ENCODE measurements around the gene CATSPERB.

The CATSPERB gene

DNA sequence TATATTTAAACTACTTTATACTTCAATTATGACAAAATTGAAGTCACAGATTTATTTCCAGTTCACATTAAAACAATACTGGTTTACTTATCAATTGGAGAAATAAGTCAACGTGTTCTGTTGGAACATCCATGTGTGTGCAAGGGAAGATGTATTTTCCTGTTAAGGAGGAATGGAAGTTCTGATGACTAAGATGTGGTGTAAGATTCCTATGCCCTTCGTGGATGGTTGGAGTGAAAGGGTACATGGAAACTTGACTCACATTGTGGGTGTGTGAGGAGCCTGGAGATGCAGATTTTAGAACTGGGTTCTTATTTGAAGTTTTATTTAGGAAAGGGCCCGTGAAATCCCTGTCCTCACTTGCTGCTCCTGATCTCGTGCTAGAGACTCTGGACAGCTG lies 95.3 kb downstream of the CATSPERB start:
- no peaks in the 10 kb centered on the region for H3K4me1 ChIP-seq (ENCODE audit: control insufficient read depth in 2 of 2, insufficient read depth in 1 of 2, low read depth in 1 of 2, low read length in 2 of 2)
- no peak overlapping the region for H3K4ac ChIP-seq (ENCODE audit: low read length)
- peaks cover 2% of the 10 kb centered on the region for H3K79me1 ChIP-seq (ENCODE audit: low read depth, low read length)
- H3K18ac ChIP-seq (ENCODE audit: low read length), result no peak overlapping the region
- H2BK12ac ChIP-seq (ENCODE audit: low read length), result no peak overlapping the region
- H2AK5ac ChIP-seq (ENCODE audit: low read depth, low read length), result no peak overlapping the region
- no peaks in the 10 kb centered on the region for H3K27me3 ChIP-seq (ENCODE audit: control insufficient read depth in 3 of 3, insufficient read depth in 3 of 3, low read depth in 1 of 3, low read length in 3 of 3)
- H3K4me3 ChIP-seq (ENCODE audit: low read length in 2 of 2), result no peak overlapping the region
- H3K9me3 ChIP-seq (replicated peaks in 1 of 2; ENCODE audit: control insufficient read depth in 2 of 2, insufficient read depth in 1 of 2, low read depth in 1 of 2, low read length in 2 of 2), result no peaks in the 10 kb centered on the region
- no peak overlapping the region for H4K8ac ChIP-seq (ENCODE audit: low read depth, low read length)
- H3K36me3 ChIP-seq (replicated peaks in 1 of 2; ENCODE audit: control insufficient read depth in 2 of 2, insufficient read depth in 2 of 2, low read length in 2 of 2), result no peaks in the 10 kb centered on the region
- H3K14ac ChIP-seq (ENCODE audit: low read length), result no peak overlapping the region
- no CpG with 5 or more reads among the region's 4 CpGs for WGBS, 2 donors (ENCODE audit: extremely low coverage in 2 of 2, insufficient read length in 2 of 2, insufficient replicate concordance in 1 of 2)
- no peak overlapping the region for H3K4me2 ChIP-seq (ENCODE audit: insufficient read depth, low read length, poor library complexity, severe bottlenecking)
- no peak overlapping the region for H2BK15ac ChIP-seq (ENCODE audit: low read length)
- H2BK5ac ChIP-seq (ENCODE audit: low read length), result no peak overlapping the region
- no peak overlapping the region for H3K9ac ChIP-seq (ENCODE audit: low read depth, low read length, poor library complexity)
- no peak overlapping the region for H3K27ac ChIP-seq (replicated peaks; ENCODE audit: low read length)
- DNase-seq (ENCODE audit: low spot score), result no peak
- no peak overlapping the region for H2AFZ ChIP-seq (ENCODE audit: low read length)
- H3K23ac ChIP-seq (ENCODE audit: low read depth, low read length, poor library complexity), result no peak overlapping the region
- H2BK120ac ChIP-seq (ENCODE audit: low read depth, low read length), result no peak overlapping the region
- H4K91ac ChIP-seq (ENCODE audit: low read depth, low read length, poor library complexity), result no peak overlapping the region

DNA sequence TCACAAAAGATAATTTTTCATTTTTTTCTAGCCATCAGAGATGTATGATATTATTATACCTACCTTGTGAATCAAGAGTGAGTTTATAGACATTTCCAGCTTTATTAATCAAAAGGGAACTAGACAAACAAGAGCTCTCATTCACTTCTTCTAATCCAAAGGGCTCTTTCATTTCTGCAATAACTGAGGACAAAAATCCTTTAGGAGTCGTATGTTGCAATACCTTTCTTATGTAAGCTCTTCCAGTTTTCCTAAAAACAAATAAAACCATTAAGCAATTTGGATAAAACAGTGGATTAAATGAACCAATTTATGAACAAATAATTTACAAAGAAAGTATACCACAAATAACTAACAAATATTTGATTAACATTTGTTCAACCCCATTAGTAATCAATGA lies 107.1 kb downstream of the CATSPERB start:
- no CpG with 5 or more reads among the region's 1 CpG for WGBS, 2 donors (ENCODE audit: extremely low coverage in 2 of 2, insufficient read length in 2 of 2, insufficient replicate concordance in 1 of 2)
- H3K36me3 ChIP-seq (replicated peaks in 1 of 2; ENCODE audit: control insufficient read depth in 2 of 2, insufficient read depth in 2 of 2, low read length in 2 of 2), result no peaks in the 10 kb centered on the region

DNA sequence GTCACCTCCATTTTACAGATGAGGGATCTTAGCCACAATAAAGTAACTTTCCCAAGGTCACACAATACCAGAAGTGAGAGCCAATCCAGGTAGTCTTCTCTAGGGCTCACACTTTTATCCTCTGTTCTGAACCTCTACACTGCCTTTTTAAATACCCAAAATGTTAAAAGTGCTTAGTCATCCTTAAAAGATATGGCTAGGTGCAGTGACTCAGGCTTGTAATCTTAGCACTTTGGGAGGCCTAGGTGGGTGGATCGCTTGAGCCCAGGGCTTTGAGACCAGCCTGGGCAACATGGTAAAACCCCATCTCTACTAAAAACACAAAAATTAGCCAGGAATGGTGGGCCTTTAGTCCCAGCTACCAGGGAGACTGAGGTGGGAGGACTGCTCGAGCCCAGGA lies 117.7 kb downstream of the CATSPERB start:
- H2AK5ac ChIP-seq (ENCODE audit: low read depth, low read length), result no peak overlapping the region
- H3K4me2 ChIP-seq (ENCODE audit: insufficient read depth, low read length, poor library complexity, severe bottlenecking), result no peak overlapping the region
- no peak overlapping the region for H3K14ac ChIP-seq (ENCODE audit: low read length)
- no peak overlapping the region for H3K23ac ChIP-seq (ENCODE audit: low read depth, low read length, poor library complexity)
- H3K9me3 ChIP-seq (replicated peaks in 1 of 2; ENCODE audit: control insufficient read depth in 2 of 2, insufficient read depth in 1 of 2, low read depth in 1 of 2, low read length in 2 of 2), result no peaks in the 10 kb centered on the region
- no peaks in the 10 kb centered on the region for H3K4me1 ChIP-seq (ENCODE audit: control insufficient read depth in 2 of 2, insufficient read depth in 1 of 2, low read depth in 1 of 2, low read length in 2 of 2)
- peaks cover 0 to 3% (median 0%) of the 10 kb centered on the region in 3 experiments for H3K27me3 ChIP-seq (ENCODE audit: control insufficient read depth in 3 of 3, insufficient read depth in 3 of 3, low read depth in 1 of 3, low read length in 3 of 3)
- H3K4ac ChIP-seq (ENCODE audit: low read length), result no peak overlapping the region
- no peak overlapping the region for H3K9ac ChIP-seq (ENCODE audit: low read depth, low read length, poor library complexity)
- no peak overlapping the region for H2BK120ac ChIP-seq (ENCODE audit: low read depth, low read length)
- no CpG with 5 or more reads among the region's 2 CpGs for WGBS, 2 donors (ENCODE audit: extremely low coverage in 2 of 2, insufficient read length in 2 of 2, insufficient replicate concordance in 1 of 2)
- no peak overlapping the region for H2BK12ac ChIP-seq (ENCODE audit: low read length)
- H2BK5ac ChIP-seq (ENCODE audit: low read length), result no peak overlapping the region
- no peak overlapping the region for H4K8ac ChIP-seq (ENCODE audit: low read depth, low read length)
- no peak overlapping the region for H4K91ac ChIP-seq (ENCODE audit: low read depth, low read length, poor library complexity)
- DNase-seq (ENCODE audit: low spot score), result no peak
- no peak overlapping the region for H3K18ac ChIP-seq (ENCODE audit: low read length)
- H2BK15ac ChIP-seq (ENCODE audit: low read length), result no peak overlapping the region
- H3K36me3 ChIP-seq (replicated peaks in 1 of 2; ENCODE audit: control insufficient read depth in 2 of 2, insufficient read depth in 2 of 2, low read length in 2 of 2), result no peaks in the 10 kb centered on the region
- H2AFZ ChIP-seq (ENCODE audit: low read length), result no peak overlapping the region
- H3K4me3 ChIP-seq (ENCODE audit: low read length in 2 of 2), result no peak overlapping the region
- no peak overlapping the region for H3K27ac ChIP-seq (replicated peaks; ENCODE audit: low read length)
- H3K79me1 ChIP-seq (ENCODE audit: low read depth, low read length), result no peaks in the 10 kb centered on the region

More for the DNA sequence above, 107.1 kb downstream of the CATSPERB start:
- no peak for DNase-seq (ENCODE audit: low spot score)
- no peaks in the 10 kb centered on the region for H3K9me3 ChIP-seq (replicated peaks in 1 of 2; ENCODE audit: control insufficient read depth in 2 of 2, insufficient read depth in 1 of 2, low read depth in 1 of 2, low read length in 2 of 2)
- no peak overlapping the region for H2BK15ac ChIP-seq (ENCODE audit: low read length)
- no peak overlapping the region for H2BK12ac ChIP-seq (ENCODE audit: low read length)
- H3K14ac ChIP-seq (ENCODE audit: low read length), result no peak overlapping the region
- no peak overlapping the region for H2BK120ac ChIP-seq (ENCODE audit: low read depth, low read length)
- H3K4me1 ChIP-seq (ENCODE audit: control insufficient read depth in 2 of 2, insufficient read depth in 1 of 2, low read depth in 1 of 2, low read length in 2 of 2), result no peaks in the 10 kb centered on the region
- H3K4me3 ChIP-seq (ENCODE audit: low read length in 2 of 2), result no peak overlapping the region
- H3K27me3 ChIP-seq (ENCODE audit: control insufficient read depth in 3 of 3, insufficient read depth in 3 of 3, low read depth in 1 of 3, low read length in 3 of 3), result no peaks in the 10 kb centered on the region
- H2AFZ ChIP-seq (ENCODE audit: low read length), result no peak overlapping the region
- no peak overlapping the region for H2BK5ac ChIP-seq (ENCODE audit: low read length)
- no peak overlapping the region for H4K91ac ChIP-seq (ENCODE audit: low read depth, low read length, poor library complexity)
- no peak overlapping the region for H3K4ac ChIP-seq (ENCODE audit: low read length)
- no peak overlapping the region for H3K27ac ChIP-seq (replicated peaks; ENCODE audit: low read length)
- H3K23ac ChIP-seq (ENCODE audit: low read depth, low read length, poor library complexity), result no peak overlapping the region
- no peak overlapping the region for H3K4me2 ChIP-seq (ENCODE audit: insufficient read depth, low read length, poor library complexity, severe bottlenecking)
- H2AK5ac ChIP-seq (ENCODE audit: low read depth, low read length), result no peak overlapping the region
- H3K9ac ChIP-seq (ENCODE audit: low read depth, low read length, poor library complexity), result no peak overlapping the region
- no peak overlapping the region for H4K8ac ChIP-seq (ENCODE audit: low read depth, low read length)
- no peaks in the 10 kb centered on the region for H3K79me1 ChIP-seq (ENCODE audit: low read depth, low read length)
- no peak overlapping the region for H3K18ac ChIP-seq (ENCODE audit: low read length)

DNA sequence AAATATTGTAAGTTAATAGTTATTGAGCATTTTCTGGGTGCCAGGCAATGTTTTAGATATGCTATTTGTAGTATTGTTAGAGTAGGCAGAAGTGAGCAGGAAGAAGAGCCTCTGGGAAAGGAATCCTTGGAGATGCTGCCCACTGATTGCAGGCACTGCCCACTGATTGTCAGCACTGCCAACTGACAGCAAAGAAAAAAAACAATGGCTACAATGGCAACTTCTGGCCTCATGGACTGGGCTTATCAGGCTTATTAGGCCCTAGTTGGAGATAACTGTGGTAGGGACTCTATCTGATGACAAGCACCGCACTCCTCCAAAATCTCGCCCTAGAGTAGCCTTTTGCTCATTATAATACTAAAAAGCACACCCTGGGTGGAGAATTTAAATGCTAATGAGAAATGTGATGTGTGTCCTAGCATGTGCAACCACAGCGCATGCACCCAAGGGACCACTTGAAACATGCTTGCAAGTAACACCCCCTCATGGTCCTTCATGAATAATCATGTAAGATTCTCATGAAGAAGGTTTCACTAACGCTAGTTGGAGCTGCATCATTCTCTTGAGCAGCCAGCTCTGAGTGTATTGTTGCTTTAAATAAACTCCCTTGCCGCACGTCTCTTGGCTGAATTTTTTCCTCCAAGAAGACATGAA lies 118.3 kb downstream of the CATSPERB start:
- H3K9ac ChIP-seq (ENCODE audit: low read depth, low read length, poor library complexity), result no peak overlapping the region
- H3K27me3 ChIP-seq (ENCODE audit: control insufficient read depth in 3 of 3, insufficient read depth in 3 of 3, low read depth in 1 of 3, low read length in 3 of 3), result no peaks in the 10 kb centered on the region
- no peaks in the 10 kb centered on the region for H3K9me3 ChIP-seq (replicated peaks in 1 of 2; ENCODE audit: control insufficient read depth in 2 of 2, insufficient read depth in 1 of 2, low read depth in 1 of 2, low read length in 2 of 2)
- H4K8ac ChIP-seq (ENCODE audit: low read depth, low read length), result no peak overlapping the region
- H3K4me2 ChIP-seq (ENCODE audit: insufficient read depth, low read length, poor library complexity, severe bottlenecking), result no peak overlapping the region
- DNase-seq (ENCODE audit: low spot score), result no peak
- no peaks in the 10 kb centered on the region for H3K36me3 ChIP-seq (replicated peaks in 1 of 2; ENCODE audit: control insufficient read depth in 2 of 2, insufficient read depth in 2 of 2, low read length in 2 of 2)
- no peak overlapping the region for H3K27ac ChIP-seq (replicated peaks; ENCODE audit: low read length)
- H3K79me1 ChIP-seq (ENCODE audit: low read depth, low read length), result no peaks in the 10 kb centered on the region
- no peak overlapping the region for H2BK5ac ChIP-seq (ENCODE audit: low read length)
- H3K4me3 ChIP-seq (ENCODE audit: low read length in 2 of 2), result no peak overlapping the region
- no peak overlapping the region for H4K91ac ChIP-seq (ENCODE audit: low read depth, low read length, poor library complexity)
- H3K14ac ChIP-seq (ENCODE audit: low read length), result no peak overlapping the region
- H2BK15ac ChIP-seq (ENCODE audit: low read length), result no peak overlapping the region
- no peak overlapping the region for H2BK120ac ChIP-seq (ENCODE audit: low read depth, low read length)
- no peaks in the 10 kb centered on the region for H3K4me1 ChIP-seq (ENCODE audit: control insufficient read depth in 2 of 2, insufficient read depth in 1 of 2, low read depth in 1 of 2, low read length in 2 of 2)
- no peak overlapping the region for H3K23ac ChIP-seq (ENCODE audit: low read depth, low read length, poor library complexity)
- no peak overlapping the region for H2AK5ac ChIP-seq (ENCODE audit: low read depth, low read length)
- H2AFZ ChIP-seq (ENCODE audit: low read length), result no peak overlapping the region
- no peak overlapping the region for H2BK12ac ChIP-seq (ENCODE audit: low read length)
- H3K4ac ChIP-seq (ENCODE audit: low read length), result no peak overlapping the region
- no CpG with 5 or more reads among the region's 6 CpGs for WGBS, 2 donors (ENCODE audit: extremely low coverage in 2 of 2, insufficient read length in 2 of 2, insufficient replicate concordance in 1 of 2)
- H3K18ac ChIP-seq (ENCODE audit: low read length), result no peak overlapping the region
